OCI-LY7 (cell line): ENCODE results near the gene GALNT2.

ENCODE experiments used
- EZH2phosphoT487 ChIP-seq: fragments of 200-600 bp; sonication (generic); IDR thresholded peaks from 2 replicates; pipeline ENCODE4 v1.6.1; 2018; ENCODE audit warnings: low read depth, borderline replicate concordance, mild to moderate bottlenecking, mixed run types, antibody characterized with exemption, low read length, moderate library complexity, mixed read lengths
- TF ChIP-seq, protein P1 (sequence below): fragments of 200-600 bp; sonication (generic); conservative IDR thresholded peaks from 2 replicates; pipeline ENCODE4 v1.5.1; 2014; ENCODE audit warnings: mild to moderate bottlenecking, antibody characterized with exemption, low read length, moderate library complexity, mixed read lengths

DNA sequence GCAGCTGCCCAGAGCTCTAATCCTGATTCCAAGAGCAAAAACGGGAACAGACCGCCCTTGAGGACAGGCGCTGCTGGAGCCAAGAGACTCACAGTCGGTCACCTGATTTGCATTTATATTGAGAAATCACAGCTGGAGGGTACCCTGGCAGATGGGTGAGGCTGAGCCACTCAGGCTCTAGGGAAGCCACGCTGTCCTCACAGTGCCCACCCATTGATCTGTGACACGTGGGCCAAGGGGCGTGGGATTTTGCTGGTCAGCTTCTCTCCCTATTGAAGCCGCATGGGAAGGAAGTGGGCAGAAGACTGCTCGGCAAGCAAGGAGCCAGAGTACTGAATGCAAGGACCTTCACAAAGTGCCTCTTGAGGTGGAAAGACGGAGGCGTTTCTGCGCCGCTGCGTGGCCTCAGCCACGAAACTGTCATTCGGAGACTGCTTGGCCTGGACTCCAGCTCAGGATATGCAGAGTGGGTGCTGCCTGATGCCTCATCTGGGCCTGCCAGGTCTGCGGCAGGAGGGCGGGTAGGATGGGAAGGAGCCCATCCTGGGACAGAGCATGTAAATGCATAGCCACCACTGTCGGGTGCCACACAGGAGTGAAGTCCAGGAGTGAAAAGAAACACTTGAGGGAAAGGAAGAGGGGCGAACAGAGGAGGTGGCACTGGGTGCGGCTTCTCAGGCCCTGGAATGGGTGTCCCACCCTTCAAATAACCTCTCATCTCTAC lies 219.3 kb downstream of the GALNT2 start:
- TF ChIP-seq, protein P1, sequence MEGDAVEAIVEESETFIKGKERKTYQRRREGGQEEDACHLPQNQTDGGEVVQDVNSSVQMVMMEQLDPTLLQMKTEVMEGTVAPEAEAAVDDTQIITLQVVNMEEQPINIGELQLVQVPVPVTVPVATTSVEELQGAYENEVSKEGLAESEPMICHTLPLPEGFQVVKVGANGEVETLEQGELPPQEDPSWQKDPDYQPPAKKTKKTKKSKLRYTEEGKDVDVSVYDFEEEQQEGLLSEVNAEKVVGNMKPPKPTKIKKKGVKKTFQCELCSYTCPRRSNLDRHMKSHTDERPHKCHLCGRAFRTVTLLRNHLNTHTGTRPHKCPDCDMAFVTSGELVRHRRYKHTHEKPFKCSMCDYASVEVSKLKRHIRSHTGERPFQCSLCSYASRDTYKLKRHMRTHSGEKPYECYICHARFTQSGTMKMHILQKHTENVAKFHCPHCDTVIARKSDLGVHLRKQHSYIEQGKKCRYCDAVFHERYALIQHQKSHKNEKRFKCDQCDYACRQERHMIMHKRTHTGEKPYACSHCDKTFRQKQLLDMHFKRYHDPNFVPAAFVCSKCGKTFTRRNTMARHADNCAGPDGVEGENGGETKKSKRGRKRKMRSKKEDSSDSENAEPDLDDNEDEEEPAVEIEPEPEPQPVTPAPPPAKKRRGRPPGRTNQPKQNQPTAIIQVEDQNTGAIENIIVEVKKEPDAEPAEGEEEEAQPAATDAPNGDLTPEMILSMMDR = no peak
- TF ChIP-seq EZH2phosphoT487 = no peak
